Superior temporal gyrus (tissue), 1 donor: ENCODE results near the gene HSD3B1.
"Not testable (repeated sequence)": the region's sequence is repeated elsewhere in the genome, so short reads cannot be mapped to it uniquely, and the experiment has no call there.

Experiments
- DNase-seq: peaks from one replicate; pipeline ENCODE4 v3.0.0-alpha.2; 2016; ENCODE audit errors: extremely low spot score

The HSD3B1 gene

DNA sequence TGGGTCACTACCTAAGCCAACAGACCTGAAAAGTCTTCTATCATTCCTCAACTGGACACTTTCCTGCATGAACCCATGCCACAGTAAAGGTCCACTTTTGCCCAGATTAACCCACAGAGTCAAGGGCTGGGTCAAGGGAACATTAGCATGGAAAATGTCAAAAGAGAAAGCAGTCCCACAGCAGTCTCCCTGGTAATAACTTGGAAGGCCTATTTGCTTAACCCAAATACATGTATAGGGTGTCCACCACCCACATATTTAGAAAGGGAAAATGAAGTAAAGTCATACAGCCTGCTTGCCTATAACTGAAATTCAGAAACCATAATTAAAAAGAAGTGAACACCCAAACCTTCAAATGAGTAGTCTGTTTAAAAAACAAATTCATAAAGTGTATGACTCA is 16.1 kb upstream of the HSD3B1 start:
- DNase-seq: no peak

- no peak for DNase-seq
Observed at GRCh38 chr1:119492763-119493162, 14.2 kb upstream of the HSD3B1 start.

DNA sequence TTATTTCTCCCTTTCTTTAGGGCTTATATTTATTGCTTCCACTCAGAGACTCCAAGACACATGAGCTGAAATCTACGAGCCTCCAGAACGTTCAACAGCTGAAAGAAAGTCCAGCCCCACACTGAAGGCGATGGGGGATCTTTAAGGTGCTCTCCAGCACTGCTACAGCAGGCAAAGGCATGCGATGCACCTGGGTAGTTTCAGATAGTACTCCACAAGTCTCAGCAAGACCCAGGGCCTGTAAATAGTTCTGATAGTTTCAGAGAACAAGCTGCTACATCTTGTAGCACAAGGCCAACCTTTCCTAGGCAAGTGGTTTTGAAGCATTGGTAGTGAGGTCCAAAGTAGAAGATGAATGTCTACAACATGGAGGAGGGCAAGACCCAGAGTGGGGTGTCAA is 2.2 kb upstream of the HSD3B1 start:
- DNase-seq: no peak

DNA sequence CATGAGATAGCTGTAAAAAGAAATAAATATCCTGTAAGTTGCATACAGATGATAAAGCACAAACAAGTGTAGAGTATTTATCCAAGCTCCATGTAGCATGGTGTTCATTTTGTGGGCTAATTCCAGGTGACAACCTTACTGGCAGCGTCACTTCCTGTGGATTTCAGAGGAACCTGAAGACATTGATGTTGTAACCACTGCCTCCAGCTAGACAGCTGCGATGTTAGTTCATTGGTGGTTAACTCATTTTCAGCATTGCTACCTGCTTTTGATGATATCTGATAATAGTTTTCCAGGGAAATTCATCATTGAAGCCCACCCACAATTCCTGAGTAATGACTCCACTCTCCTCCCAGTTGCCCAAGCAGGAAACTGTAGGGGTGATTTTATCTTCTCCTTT is 3.0 kb downstream of the HSD3B1 start:
- no peak for DNase-seq

- DNase-seq: no peak
Observed at GRCh38 chr1:119515221-119515620, 8.2 kb downstream of the HSD3B1 start.

GRCh38 chr1:119516247-119516646 is 9.2 kb downstream of the HSD3B1 start:
- no peak for DNase-seq

- DNase-seq: no peak
Observed at GRCh38 chr1:119516680-119517079, 9.7 kb downstream of the HSD3B1 start.

- DNase-seq: not testable (repeated sequence)
Observed at GRCh38 chr1:119517667-119518066, 10.7 kb downstream of the HSD3B1 start.

- DNase-seq: no peak
Observed at GRCh38 chr1:119531606-119532323, 24.8 kb downstream of the HSD3B1 start.

DNA sequence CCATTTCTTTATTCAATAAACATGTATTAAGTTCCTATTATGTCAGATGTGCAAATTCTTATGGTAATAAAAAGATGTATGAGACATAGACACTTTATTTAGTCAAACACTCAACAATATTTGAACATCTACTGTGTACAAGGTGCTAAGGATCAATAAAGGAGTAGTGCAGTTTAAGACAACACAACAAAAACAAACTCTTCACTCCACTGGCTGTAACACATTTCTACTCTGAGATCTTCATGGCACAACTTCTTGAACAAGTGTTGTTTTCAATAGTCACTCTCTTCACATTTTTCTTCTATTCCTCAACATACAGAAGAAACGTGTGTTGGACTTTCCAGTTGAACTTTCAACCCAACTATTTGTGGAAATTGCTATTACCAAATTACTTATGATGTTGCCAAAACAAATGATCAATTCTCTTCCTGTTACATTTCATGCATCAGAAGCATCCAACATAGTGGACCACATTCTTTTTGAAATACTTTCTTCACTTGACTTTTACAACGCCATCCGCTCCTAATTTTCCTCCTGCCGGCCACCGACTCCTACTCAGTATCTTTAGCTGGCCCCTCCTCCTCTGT is 25.4 kb downstream of the HSD3B1 start:
- DNase-seq: no peak

DNA sequence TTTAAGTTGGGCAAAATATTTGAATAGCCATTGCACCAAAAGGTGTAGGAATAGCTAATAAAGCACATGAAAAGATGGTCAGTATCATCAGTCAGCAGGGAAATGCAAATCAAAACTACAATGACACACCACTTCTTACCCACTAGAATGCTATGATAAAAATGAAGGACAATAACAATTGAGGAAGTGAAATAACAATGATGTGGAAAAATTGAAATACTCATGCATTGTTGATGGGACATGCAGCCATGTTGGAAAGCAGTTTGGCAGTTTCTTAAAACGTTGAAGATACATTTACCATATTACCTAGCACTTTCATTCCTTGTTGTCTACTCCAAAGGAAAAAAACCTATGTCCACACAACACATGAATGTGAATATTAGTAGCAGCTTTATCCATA is 28.4 kb downstream of the HSD3B1 start:
- no peak for DNase-seq

- DNase-seq: no peak
Observed at GRCh38 chr1:119537966-119538365, 31.0 kb downstream of the HSD3B1 start.

- DNase-seq: no peak
Observed at GRCh38 chr1:119539636-119540035, 32.6 kb downstream of the HSD3B1 start.

- DNase-seq: no peak
Observed at GRCh38 chr1:119541389-119541788, 34.4 kb downstream of the HSD3B1 start.

DNA sequence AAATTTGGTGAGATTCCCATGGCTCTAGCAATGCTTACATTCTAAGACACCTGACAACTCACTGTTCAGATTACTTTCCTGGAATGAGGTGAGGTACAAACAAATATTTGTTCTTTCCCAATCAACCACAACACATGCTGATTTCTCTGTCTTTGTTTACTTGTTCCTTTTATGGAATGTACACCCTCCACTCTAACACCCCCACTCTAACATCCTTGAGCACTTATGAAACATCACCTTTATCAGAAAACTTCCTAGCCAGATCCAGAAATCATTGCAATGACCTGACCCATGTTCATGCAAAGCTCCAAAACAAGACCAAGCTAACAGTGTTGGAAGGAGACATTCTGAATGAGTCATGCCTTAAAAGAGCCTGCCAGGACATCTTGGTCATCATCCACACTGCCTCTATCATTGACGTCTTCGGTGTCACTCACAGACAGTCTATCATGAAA is 35.5 kb downstream of the HSD3B1 start:
- DNase-seq: no peak

GRCh38 chr1:119544165-119544762 is 37.3 kb downstream of the HSD3B1 start:
- DNase-seq: no peak

GRCh38 chr1:119546641-119547040 is 39.6 kb downstream of the HSD3B1 start:
- no peak for DNase-seq

GRCh38 chr1:119547306-119547705 is 40.3 kb downstream of the HSD3B1 start:
- DNase-seq: no peak

DNA sequence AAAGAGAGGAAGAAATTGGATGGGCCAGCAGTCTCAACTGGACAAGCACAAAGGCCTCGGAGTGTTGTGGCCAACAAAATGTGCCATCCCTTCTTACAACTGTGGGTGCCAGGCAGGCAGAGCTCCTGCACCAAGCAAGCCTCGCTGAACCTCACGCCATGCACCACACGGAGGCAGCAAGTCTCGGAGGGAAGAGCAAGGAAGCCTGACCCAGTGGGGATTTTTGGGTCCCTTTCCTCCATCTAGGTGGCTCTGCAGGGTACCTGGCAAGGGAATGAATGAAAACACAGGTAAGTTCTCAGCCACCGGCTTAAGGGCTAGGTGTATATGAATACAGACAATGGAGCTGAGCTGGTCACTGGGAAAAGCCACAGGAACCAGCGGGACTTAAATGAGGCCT is 40.8 kb downstream of the HSD3B1 start:
- DNase-seq: no peak

DNA sequence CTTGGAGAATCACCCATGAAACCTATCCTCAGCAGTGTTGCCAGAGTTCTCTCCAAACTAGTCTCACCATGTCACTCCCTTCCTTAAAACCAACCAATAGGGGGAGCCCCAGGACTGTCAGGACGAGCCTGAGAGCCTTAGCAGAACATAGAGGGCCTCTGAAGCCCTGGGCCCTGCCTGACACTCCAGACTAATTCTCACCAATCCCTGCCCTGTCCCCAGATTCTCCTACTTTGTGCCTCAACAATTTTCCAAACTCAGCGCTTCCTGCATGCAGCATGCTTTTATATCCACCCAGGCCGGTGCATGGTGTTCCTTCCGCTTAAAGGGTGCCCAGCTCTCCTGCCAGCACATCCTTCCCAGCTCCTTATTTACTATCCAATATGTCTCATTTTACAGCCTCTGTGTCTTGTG is 42.7 kb downstream of the HSD3B1 start:
- peak; percentile 87 for DNase-seq

DNA sequence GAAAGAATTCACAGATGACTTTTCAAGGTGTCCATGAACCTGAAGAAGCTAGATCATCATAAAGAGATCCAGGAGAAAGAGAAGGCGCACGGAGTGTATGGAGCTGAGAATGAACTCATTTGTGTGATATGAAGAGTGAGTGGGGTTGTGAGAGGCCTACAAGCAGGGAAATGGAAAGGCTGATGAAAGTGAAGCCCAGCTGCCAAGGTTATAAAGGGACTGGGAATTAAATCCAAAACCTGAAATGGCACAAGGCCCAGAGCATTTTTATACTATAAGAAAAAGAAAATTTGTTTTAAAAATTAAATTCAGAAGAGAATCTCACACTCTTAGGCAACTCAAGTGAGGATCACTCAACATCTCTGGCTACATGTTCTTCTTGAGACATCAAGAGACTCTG is 43.4 kb downstream of the HSD3B1 start:
- DNase-seq: peak; percentile 26

DNA sequence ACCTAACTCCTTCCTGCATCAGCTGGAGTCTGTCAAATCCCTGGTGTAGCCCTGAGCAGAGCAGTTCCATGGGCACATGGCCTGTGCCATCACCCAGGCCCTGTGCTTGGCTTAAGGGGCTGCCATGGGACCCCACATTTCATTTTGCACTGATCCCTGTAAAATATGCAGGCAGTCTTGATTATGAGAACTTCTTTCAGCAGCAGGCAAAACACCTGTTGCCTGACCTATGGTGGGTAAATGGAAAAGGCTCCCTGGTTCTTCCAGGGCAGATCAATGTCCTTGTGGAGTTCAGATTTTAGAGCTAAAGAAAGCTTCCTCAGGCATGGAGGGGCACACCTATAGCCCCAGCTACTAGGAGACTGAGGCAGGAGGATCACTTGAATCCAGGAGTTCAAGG is 44.2 kb downstream of the HSD3B1 start:
- DNase-seq: no peak

GRCh38 chr1:119552656-119553055 is 45.6 kb downstream of the HSD3B1 start:
- DNase-seq: not testable (repeated sequence)
